ENCODE data around the gene BAIAP3. TPM values are rescaled to one million over a fixed set of nuclear protein-coding genes. Genes with fewer than 3 reads are reported as not detected.

Gene BAIAP3
- polyA plus RNA-seq, 1 donor from 2014 or later = 65.2 TPM

DNA sequence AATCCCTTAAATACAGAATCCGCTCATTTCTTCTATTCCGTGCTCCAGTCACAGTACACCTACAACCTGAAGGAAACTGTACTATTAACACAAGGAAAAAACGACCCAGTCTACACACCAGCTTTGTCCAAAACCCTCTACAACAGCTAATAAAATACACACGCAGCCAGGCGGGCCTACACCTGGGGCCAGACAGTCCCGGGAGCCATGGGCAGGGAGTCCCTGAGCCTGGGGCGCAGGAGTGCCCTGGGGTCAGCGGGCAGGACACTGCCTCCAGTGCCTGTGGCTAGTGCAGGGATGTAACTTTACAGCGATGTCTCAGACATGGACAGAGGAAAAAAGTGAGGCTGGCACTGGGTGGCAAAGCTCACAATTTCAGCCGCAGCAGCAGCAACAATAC lies 46.8 kb downstream of the BAIAP3 start:
- H3K9me2 ChIP-seq (ENCODE audit: insufficient read depth, low read length) = no peaks in the 10 kb centered on the region
- H3K27ac ChIP-seq (ENCODE audit: low read length) = no peak overlapping the region
- no peaks in the 10 kb centered on the region for H3K9me3 ChIP-seq (ENCODE audit: low read length)
- TF ChIP-seq MXI1 (conservative IDR thresholded peaks at IDR 0.05; ENCODE audit: poor library complexity, severe bottlenecking) (no peak), TAF1 (IDR thresholded peaks at IDR 0.05; ENCODE audit: low read depth) (no peak), POLR2AphosphoS5 (IDR thresholded peaks at IDR 0.05) (no peak), EP300 (conservative IDR thresholded peaks at IDR 0.05; ENCODE audit: poor library complexity, severe bottlenecking) (no peak), RAD21 (conservative IDR thresholded peaks at IDR 0.05) (no peak), EZH2 (IDR thresholded peaks at IDR 0.05; ENCODE audit: borderline replicate concordance, insufficient read depth, low read length, poor library complexity, severe bottlenecking) (no peak), SMC3 (conservative IDR thresholded peaks at IDR 0.05; ENCODE audit: poor library complexity) (no peak)
- TF ChIP-seq, protein P1, sequence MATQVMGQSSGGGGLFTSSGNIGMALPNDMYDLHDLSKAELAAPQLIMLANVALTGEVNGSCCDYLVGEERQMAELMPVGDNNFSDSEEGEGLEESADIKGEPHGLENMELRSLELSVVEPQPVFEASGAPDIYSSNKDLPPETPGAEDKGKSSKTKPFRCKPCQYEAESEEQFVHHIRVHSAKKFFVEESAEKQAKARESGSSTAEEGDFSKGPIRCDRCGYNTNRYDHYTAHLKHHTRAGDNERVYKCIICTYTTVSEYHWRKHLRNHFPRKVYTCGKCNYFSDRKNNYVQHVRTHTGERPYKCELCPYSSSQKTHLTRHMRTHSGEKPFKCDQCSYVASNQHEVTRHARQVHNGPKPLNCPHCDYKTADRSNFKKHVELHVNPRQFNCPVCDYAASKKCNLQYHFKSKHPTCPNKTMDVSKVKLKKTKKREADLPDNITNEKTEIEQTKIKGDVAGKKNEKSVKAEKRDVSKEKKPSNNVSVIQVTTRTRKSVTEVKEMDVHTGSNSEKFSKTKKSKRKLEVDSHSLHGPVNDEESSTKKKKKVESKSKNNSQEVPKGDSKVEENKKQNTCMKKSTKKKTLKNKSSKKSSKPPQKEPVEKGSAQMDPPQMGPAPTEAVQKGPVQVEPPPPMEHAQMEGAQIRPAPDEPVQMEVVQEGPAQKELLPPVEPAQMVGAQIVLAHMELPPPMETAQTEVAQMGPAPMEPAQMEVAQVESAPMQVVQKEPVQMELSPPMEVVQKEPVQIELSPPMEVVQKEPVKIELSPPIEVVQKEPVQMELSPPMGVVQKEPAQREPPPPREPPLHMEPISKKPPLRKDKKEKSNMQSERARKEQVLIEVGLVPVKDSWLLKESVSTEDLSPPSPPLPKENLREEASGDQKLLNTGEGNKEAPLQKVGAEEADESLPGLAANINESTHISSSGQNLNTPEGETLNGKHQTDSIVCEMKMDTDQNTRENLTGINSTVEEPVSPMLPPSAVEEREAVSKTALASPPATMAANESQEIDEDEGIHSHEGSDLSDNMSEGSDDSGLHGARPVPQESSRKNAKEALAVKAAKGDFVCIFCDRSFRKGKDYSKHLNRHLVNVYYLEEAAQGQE (IDR thresholded peaks at IDR 0.05; ENCODE audit: borderline replicate concordance) = no peak
- TF ChIP-seq, protein P2, sequence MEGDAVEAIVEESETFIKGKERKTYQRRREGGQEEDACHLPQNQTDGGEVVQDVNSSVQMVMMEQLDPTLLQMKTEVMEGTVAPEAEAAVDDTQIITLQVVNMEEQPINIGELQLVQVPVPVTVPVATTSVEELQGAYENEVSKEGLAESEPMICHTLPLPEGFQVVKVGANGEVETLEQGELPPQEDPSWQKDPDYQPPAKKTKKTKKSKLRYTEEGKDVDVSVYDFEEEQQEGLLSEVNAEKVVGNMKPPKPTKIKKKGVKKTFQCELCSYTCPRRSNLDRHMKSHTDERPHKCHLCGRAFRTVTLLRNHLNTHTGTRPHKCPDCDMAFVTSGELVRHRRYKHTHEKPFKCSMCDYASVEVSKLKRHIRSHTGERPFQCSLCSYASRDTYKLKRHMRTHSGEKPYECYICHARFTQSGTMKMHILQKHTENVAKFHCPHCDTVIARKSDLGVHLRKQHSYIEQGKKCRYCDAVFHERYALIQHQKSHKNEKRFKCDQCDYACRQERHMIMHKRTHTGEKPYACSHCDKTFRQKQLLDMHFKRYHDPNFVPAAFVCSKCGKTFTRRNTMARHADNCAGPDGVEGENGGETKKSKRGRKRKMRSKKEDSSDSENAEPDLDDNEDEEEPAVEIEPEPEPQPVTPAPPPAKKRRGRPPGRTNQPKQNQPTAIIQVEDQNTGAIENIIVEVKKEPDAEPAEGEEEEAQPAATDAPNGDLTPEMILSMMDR (IDR thresholded peaks at IDR 0.05; ENCODE audit: poor library complexity, severe bottlenecking) = no peak
- no peaks in the 10 kb centered on the region for H3K79me2 ChIP-seq (replicated peaks; ENCODE audit: insufficient read depth, low read length)
- H3K9ac ChIP-seq (ENCODE audit: low read length) = no peak overlapping the region
- H3K27me3 ChIP-seq (ENCODE audit: insufficient read depth, low read depth, low read length) = no peaks in the 10 kb centered on the region
- no peaks in the 10 kb centered on the region for H3F3A ChIP-seq (ENCODE audit: insufficient read depth, low read length, poor library complexity, severe bottlenecking)
- H3K4me3 ChIP-seq (ENCODE audit: low read length) = peak overlapping the region; percentile 68
- H3K36me3 ChIP-seq (ENCODE audit: insufficient read depth, low read length) = no peaks in the 10 kb centered on the region
- no peak overlapping the region for H3K4me2 ChIP-seq (ENCODE audit: low read length)
- H4K20me1 ChIP-seq (ENCODE audit: insufficient read depth) = no peaks in the 10 kb centered on the region
- no peak overlapping the region for H2AFZ ChIP-seq (ENCODE audit: low read depth, low read length)

DNA sequence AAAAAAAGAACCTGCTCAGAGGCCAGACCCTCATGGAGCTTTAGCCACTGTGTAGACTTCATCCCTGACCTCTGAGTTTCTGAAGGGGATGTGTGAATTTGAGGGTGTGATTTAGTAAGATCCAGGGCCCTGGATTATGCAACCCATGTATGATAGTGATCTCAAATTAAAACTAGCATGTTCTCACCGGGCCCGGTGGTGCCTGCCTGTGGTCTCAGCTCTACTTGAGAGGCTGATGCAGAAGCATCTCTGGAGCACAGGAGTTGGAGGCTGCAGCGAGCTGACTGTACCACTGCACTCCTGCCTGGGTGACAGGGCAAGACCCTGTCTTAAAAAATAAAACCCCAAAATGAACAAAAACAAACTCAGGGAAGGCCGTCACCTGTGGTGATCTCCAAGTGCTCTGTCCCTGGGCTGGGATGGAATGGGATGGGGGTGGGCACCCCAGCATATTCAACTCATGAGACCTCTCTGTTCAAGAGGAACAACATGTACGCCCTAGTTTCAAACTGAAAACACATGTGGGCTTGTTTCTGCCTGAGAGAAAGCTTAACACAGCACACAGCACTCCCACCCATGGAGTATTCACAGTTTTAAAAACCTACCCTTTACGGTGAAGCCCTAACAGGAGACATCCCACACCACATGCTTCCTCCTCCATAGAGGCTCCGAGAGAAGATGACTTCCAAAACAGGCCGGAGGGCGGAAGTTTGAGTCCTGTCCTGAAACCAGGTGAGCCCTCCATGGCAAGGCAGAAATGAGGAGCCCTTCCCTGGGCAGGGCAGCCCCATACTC lies 48.4 kb downstream of the BAIAP3 start:
- Histone ChIP-seq H3K4me2 (ENCODE audit: low read length) (no peak overlapping the region), H3K9ac (ENCODE audit: low read length) (no peak overlapping the region), H4K20me1 (ENCODE audit: insufficient read depth) (no peaks in the 10 kb centered on the region), H3K27me3 (ENCODE audit: insufficient read depth, low read depth, low read length) (no peaks in the 10 kb centered on the region), H3K9me2 (ENCODE audit: insufficient read depth, low read length) (no peaks in the 10 kb centered on the region), H3K79me2 (replicated peaks; ENCODE audit: insufficient read depth, low read length) (no peaks in the 10 kb centered on the region), H3K27ac (ENCODE audit: low read length) (no peak overlapping the region), H3K9me3 (ENCODE audit: low read length) (no peaks in the 10 kb centered on the region), H3F3A (ENCODE audit: insufficient read depth, low read length, poor library complexity, severe bottlenecking) (no peaks in the 10 kb centered on the region), H2AFZ (ENCODE audit: low read depth, low read length) (no peak overlapping the region), H3K36me3 (ENCODE audit: insufficient read depth, low read length) (no peaks in the 10 kb centered on the region), H3K4me3 (ENCODE audit: low read length) (no peak overlapping the region)
- TF ChIP-seq SMC3 (conservative IDR thresholded peaks at IDR 0.05; ENCODE audit: poor library complexity) (no peak), RAD21 (conservative IDR thresholded peaks at IDR 0.05) (no peak), MXI1 (conservative IDR thresholded peaks at IDR 0.05; ENCODE audit: poor library complexity, severe bottlenecking) (no peak), TAF1 (IDR thresholded peaks at IDR 0.05; ENCODE audit: low read depth) (no peak), EZH2 (IDR thresholded peaks at IDR 0.05; ENCODE audit: borderline replicate concordance, insufficient read depth, low read length, poor library complexity, severe bottlenecking) (no peak), EP300 (conservative IDR thresholded peaks at IDR 0.05; ENCODE audit: poor library complexity, severe bottlenecking) (no peak), POLR2AphosphoS5 (IDR thresholded peaks at IDR 0.05) (no peak)
- TF ChIP-seq, protein P2 (IDR thresholded peaks at IDR 0.05; ENCODE audit: poor library complexity, severe bottlenecking) = no peak
- TF ChIP-seq, protein P1 (IDR thresholded peaks at IDR 0.05; ENCODE audit: borderline replicate concordance) = no peak

Measured in neural cell (in vitro differentiated cells).